Upper lobe of left lung (tissue), 4 donors: ENCODE measurements around the gene SDR39U1.

ENCODE experiments used
- EP300 ChIP-seq, 4 donors: sonication (generic); formaldehyde crosslinking; IDR thresholded peaks; one replicate each; pipeline ENCODE4 v1.5.1; 2017; ENCODE audit warnings: antibody characterized with exemption in 4 of 4, control low read depth in 2 of 4
- POLR2A ChIP-seq, 4 donors: fragments of 450-650 bp; IDR thresholded peaks; one replicate each; pipeline ENCODE4 v1.5.1; 2016 to 2017; ENCODE audit warnings: antibody characterized with exemption in 4 of 4, mild to moderate bottlenecking in 2 of 4

DNA sequence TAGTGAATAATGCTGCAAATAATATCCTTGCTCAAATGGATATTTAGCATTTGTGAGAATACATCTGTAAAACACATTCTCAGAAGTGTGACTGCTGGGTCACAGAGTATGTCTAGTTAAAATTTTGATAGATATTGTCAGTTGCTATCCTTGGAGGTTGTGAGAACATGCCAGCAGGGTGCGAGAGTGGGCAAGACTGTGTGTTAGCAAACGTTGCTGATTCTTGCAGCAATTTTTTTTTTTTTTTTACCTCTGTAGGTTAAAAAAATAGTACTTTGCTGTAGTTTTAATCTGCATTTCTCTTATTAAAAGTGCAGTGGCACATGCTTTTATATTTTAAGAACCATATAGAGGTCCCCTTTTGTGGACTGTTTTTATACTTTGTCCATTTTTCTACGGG lies 48.3 kb downstream of the SDR39U1 start:
- no peak for TF ChIP-seq POLR2A (IDR thresholded peaks at IDR 0.05)
- no peak for TF ChIP-seq EP300 (IDR thresholded peaks at IDR 0.05)
